CD1c-positive myeloid dendritic cell (primary cell): ENCODE data around the gene OR51G1.
"Not testable (repeated sequence)": the region's sequence is repeated elsewhere in the genome, so short reads cannot be mapped to it uniquely, and the experiment has no call there.

ENCODE experiments used
- DNase-seq: peaks from one replicate; pipeline ENCODE4 v3.0.0-alpha.2; 2016; ENCODE audit errors: extremely low spot score

OR51G1 gene

GRCh38 chr11:4924239-4924638 is at the start of gene OR51G1:
Gene OR51G1 (minus strand): TSS chr11:4924339. CDS start chr11:4924339, 0 bp downstream.
- no peak for DNase-seq

GRCh38 chr11:4962816-4963215 is 38.7 kb upstream of the OR51G1 start:
- DNase-seq: no peak

GRCh38 chr11:4960877-4961276 is 36.7 kb upstream of the OR51G1 start:
- no peak for DNase-seq

- DNase-seq: no peak
These were observed 33.3 kb upstream of the OR51G1 start for GRCh38 chr11:4957396-4957795.

GRCh38 chr11:4955613-4956012 is 31.5 kb upstream of the OR51G1 start, which contains the start of gene OR51A2:
Gene OR51A2 (minus strand): TSS chr11:4955713. CDS start chr11:4955713, 0 bp downstream.
- DNase-seq: not testable (repeated sequence)

GRCh38 chr11:4947505-4947904 is 23.4 kb upstream of the OR51G1 start, which contains the start of gene OR51A4:
Gene OR51A4 (minus strand): TSS chr11:4947605. CDS start chr11:4947100, 505 bp downstream.
- no peak for DNase-seq

GRCh38 chr11:4936745-4937144 is 12.6 kb upstream of the OR51G1 start:
- no peak for DNase-seq

- DNase-seq: no peak
These were observed 8.6 kb upstream of the OR51G1 start for GRCh38 chr11:4932751-4933150.

- no peak for DNase-seq
These were observed 2.5 kb upstream of the OR51G1 start for GRCh38 chr11:4926608-4927007.

GRCh38 chr11:4922304-4922703 is 1.8 kb downstream of the OR51G1 start:
- DNase-seq: no peak

GRCh38 chr11:4921796-4922195 is 2.3 kb downstream of the OR51G1 start:
- no peak for DNase-seq

GRCh38 chr11:4919250-4919649 is 4.9 kb downstream of the OR51G1 start, which contains the start of gene OR51G2:
Gene OR51G2 (minus strand): TSS chr11:4919350. CDS start chr11:4915663, 3,687 bp downstream.
- DNase-seq: no peak

- DNase-seq: no peak
These were observed 7.6 kb downstream of the OR51G1 start for GRCh38 chr11:4916581-4916980.

- no peak for DNase-seq
These were observed 20.7 kb downstream of the OR51G1 start, which contains the start of gene OR51A7 for GRCh38 chr11:4903484-4903883. Gene OR51A7 (plus strand): TSS chr11:4903783. CDS start chr11:4907370, 3,587 bp downstream.

GRCh38 chr11:4891996-4892640 is 32.0 kb downstream of the OR51G1 start:
- no peak for DNase-seq

- DNase-seq: no peak
These were observed 33.9 kb downstream of the OR51G1 start for GRCh38 chr11:4890279-4890678.

GRCh38 chr11:4887591-4887990 is 36.5 kb downstream of the OR51G1 start:
- DNase-seq: no peak

GRCh38 chr11:4886186-4886585 is 38.0 kb downstream of the OR51G1 start:
- no peak for DNase-seq

GRCh38 chr11:4884361-4884760 is 39.8 kb downstream of the OR51G1 start:
- no peak for DNase-seq

GRCh38 chr11:4882543-4882942 is 41.6 kb downstream of the OR51G1 start:
- no peak for DNase-seq

GRCh38 chr11:4881860-4882500 is 42.2 kb downstream of the OR51G1 start, which contains the start of gene OR51T1:
Gene OR51T1 (plus strand): TSS chr11:4881900. CDS start chr11:4881900, 0 bp downstream.
- no peak for DNase-seq

- DNase-seq: no peak
These were observed 43.0 kb downstream of the OR51G1 start for GRCh38 chr11:4881188-4881587.
